HG02571 (cell line): ENCODE measurements around the gene HEBP2.

Experiments
- ATAC-seq: cut with Tn5 transposase; IDR thresholded peaks from one replicate; pipeline ENCODE4 v1.9.1; 2021; ENCODE audit warnings: mild to moderate bottlenecking, moderate library complexity; ENCODE audit not compliant: unreplicated experiment

Gene HEBP2

DNA sequence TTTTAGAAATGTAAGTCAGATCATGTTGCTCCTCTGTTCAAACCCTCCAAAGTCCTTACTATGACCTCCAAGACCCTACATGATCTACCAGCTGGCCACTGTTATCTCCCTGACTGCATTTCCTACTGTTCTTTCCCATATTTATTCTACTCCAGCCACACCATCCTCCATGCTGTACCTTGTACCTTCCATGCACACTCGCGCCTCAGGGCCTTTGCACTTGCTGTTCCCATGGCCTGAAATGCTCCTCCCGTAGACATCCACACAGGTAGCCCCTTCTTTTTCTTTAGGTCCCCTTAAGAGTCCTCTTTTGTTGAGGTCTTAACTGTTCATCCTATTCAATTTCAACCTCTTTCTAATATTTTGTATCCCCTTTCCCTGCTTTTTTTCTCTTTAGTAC is 47.0 kb downstream of the HEBP2 start:
- no peak for ATAC-seq

DNA sequence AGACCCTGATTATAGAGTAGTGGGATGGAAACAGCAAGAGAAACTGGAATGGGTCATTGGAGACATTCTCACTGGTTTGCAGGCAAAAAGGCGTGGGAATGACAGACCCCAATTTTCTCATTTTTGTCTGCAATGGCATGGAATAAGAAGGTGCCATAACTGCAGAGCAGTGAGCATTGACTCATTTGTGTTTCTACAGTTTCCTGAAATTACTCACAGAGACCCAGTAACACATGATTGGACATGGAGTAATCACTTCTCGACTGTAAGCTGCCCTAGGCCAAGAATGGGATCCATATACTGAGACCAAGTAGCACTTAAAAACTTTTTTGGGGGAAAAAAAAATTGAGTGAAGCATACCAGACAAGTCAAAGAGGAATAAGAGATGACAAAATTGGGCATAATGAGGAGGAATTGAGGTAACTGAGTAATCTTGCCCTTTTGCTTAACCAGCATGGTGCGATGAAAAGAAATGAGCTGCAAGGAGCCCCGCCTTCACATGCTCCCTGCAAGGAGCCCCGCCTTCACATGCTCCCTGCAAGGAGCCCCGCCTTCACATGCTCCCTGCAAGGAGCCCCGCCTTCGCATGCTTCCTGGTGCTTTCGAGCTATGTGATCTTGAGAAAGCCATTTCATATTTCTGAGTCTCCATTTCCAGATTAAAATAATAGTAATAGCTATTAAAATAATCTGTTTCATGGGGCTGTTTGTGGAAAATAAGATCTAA is 51.1 kb downstream of the HEBP2 start:
- no peak for ATAC-seq

DNA sequence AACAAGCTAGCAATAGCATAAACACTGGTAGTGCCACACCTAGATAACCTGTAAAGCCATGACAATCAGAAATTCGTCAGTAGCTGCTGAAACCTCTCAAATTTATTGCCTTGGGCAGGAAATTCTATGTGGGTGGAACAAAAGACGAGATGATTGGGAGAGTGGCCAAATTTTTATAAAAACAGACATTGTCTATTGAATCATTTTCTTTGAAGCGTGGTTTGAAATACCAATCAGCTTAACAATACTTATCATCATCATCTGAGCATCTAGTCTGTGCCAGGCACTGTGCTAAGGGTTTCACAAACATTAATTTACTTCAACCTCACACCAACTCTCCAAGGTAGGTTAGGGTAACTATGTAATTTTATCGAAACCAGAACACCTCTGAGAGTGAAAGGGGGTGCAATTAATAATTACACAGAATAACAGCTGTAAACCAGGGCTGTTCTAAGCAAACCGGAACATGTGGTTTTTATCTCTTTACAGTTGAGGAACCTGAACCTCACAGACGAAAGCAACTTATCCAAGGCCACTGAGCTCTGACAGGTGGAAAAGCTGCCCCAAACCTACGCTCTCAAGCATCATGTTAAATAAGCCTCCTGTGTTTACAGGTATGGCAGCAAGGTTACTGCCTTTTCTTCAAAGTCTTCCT is 51.9 kb downstream of the HEBP2 start:
- peak; percentile 69 for ATAC-seq

GRCh38 chr6:138456401-138456790 is 52.4 kb downstream of the HEBP2 start:
- no peak for ATAC-seq

- no peak for ATAC-seq
These were observed 57.6 kb downstream of the HEBP2 start for GRCh38 chr6:138461647-138462046.

DNA sequence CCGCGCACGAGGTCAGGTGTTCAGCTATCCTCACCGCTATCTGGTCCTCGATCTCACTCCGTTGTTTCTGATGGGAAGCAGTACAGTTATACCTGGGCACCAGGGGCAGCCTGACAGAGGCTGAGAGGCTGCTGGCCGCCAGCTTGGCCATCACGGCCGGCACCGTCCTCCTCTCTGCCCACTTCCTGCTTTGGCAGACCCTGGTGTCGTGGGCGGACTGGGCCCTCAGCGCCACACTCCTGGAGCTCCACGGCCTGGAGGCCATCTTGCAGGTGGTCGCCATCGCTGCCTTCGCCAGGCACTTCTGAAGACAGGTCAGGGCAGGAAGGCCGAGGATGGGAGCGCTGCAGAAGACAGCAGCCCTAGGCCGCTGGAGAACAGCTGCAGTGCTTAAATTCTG is 60.1 kb downstream of the HEBP2 start:
- ATAC-seq, result no peak

DNA sequence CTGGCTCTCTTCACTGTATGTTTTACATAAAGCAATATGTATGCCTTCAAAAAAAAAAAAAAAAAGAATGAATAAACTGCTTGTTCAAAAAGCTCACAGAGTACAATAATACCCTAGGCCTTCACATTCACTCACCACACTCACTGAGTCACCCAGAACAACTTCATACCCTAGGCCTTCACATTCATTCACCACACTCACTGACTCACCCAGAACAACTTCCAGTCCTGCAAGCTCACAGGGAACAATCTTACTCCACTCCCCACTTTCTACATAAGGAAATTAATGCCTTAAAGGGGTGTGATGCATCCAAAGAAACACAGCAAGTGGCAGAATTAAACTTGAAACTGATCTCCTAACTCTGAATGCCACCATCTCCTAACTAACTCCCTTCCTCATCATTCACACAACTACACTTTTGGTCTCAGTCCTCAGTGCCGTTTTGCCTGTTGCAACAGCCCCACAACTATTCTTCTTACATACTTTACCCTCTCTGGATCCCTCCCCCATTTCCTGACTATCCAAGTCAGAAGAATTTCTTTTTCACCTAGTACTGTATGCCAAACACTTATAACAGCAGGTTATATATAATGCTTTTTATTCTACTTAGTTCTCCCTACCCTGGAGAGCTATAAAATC is 61.1 kb downstream of the HEBP2 start:
- no peak for ATAC-seq

DNA sequence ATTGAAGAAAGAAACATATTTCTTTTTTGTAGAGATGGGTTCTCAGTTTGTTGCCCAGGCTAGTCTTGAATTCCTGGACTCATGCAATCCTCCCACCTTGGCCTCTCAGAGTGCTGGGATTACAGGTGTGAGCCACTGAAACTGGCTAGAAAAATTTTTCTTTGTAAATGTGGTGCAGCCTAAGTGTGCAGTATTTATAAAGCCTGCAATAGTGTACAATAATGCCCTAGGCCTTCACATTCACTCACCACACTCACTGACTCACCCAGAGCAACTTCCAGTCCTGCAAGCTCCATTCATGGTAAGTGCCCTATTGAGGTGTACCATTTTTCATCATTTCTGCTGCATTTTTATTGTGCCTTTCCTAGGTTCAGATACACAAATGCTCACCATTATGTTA is 63.9 kb downstream of the HEBP2 start:
- ATAC-seq, result no peak

- ATAC-seq, result no peak
These were observed 64.4 kb downstream of the HEBP2 start for GRCh38 chr6:138468320-138469015.
